Heart left ventricle (tissue), 16 donors: Measurements from ENCODE around the gene LMAN1L. TPM values are rescaled to one million over a fixed set of nuclear protein-coding genes. Genes with fewer than 3 reads are reported as not detected.

Experiments
- ATAC-seq, 4 donors: fragments of 200-7000 bp; cut with Tn5 transposase; one replicate each; pipeline ENCODE4 v1.9.1; 2020 to 2022; ENCODE audit warnings: moderate library complexity in 4 of 4, mild to moderate bottlenecking in 3 of 4, moderate number of reproducible peaks in 1 of 4
- DNase-seq, 5 donors: peaks; one replicate each; pipeline ENCODE4 v3.0.0-alpha.2; 2020
- H3K27ac ChIP-seq, 12 donors: fragments of 200-600 bp; sonication (generic) in 4 of 12; one replicate each; pipeline versions ENCODE4 v1.5.0 to v1.8.0; 2016 to 2022; ENCODE audit warnings: mild to moderate bottlenecking in 2 of 12
- H3K27me3 ChIP-seq, 9 donors: fragments of 200-600 bp; sonication (generic) in 2 of 9; one replicate each; pipeline versions ENCODE4 v1.5.1 to v1.8.0; 2016 to 2022; ENCODE audit warnings: mild to moderate bottlenecking in 3 of 9
- H3K36me3 ChIP-seq, 9 donors: fragments of 200-600 bp; sonication (generic) in 2 of 9; one replicate each; pipeline versions ENCODE4 v1.5.0 to v1.8.0; 2018 to 2022; ENCODE audit warnings: mild to moderate bottlenecking in 2 of 9
- H3K4me1 ChIP-seq, 12 donors: fragments of 200-600 bp; sonication (generic) in 4 of 12; one replicate each; pipeline versions ENCODE4 v1.5.0 to v1.8.0; 2016 to 2022; ENCODE audit warnings: mild to moderate bottlenecking in 3 of 12
- H3K4me3 ChIP-seq, 12 donors: fragments of 200-600 bp; sonication (generic) in 4 of 12; one replicate each; pipeline versions ENCODE4 v1.5.0 to v1.8.0; 2017 to 2022; ENCODE audit warnings: mild to moderate bottlenecking in 9 of 12, moderate library complexity in 4 of 12
- H3K9me3 ChIP-seq, 12 donors: fragments of 200-600 bp; sonication (generic) in 4 of 12; one replicate each; pipeline versions ENCODE4 v1.5.0 to v1.8.0; 2016 to 2022; ENCODE audit warnings: mild to moderate bottlenecking in 1 of 12
- POLR2A ChIP-seq, 2 donors: fragments of 450-650 bp; IDR thresholded peaks; one replicate each; pipeline ENCODE4 v1.6.1; 2017; ENCODE audit warnings: antibody characterized with exemption in 2 of 2, mild to moderate bottlenecking in 2 of 2, moderate library complexity in 2 of 2
- WGBS, 4 donors: extraction: QIAGEN DNeasy Blood & Tissue Kit in 2 of 4; methylation state at CpG; one replicate each; pipeline versions ENCODE4 v1.1.5 to v1.1.7; 2013 to 2018; 5-methylcytosine and 5-hydroxymethylcytosine counted together
- intact Hi-C, 10 donors: fragments of 100-400 bp; cut with DNase I; formaldehyde crosslinking; loops; one replicate each; pipeline versions ENCODE4 v1.11.1 to v1.14.2; 2022
- polyA plus RNA-seq, 2 donors: library from polyadenylated mRNA; stranded (reverse); fragments of 200-250 nt; gene quantifications; one replicate each; pipeline ENCODE4 v1.2.3, GENCODE V29; 2013
- total RNA-seq, 9 donors: library from RNA; depleted of rRNA in 2 of 9; stranded (reverse); fragments of >200 nt in 2 of 9; fragmentation: NEBNext Ultra II Directional in 3 of 9; extraction: Animal tissue kit (Norgen Biotek cat#: 25700) in 3 of 9; gene quantifications; one replicate each; pipeline versions ENCODE4 v1.1.0 to v1.2.4, GENCODE V29; 2016 to 2023
- TF ChIP-seq, protein P1 (sequence below), 12 donors: fragments of 200-600 bp; sonication (generic) in 4 of 12; IDR thresholded peaks; one replicate each; pipeline versions ENCODE4 v1.5.0 to v1.8.0; 2018 to 2022; ENCODE audit warnings: antibody characterized with exemption in 12 of 12, mild to moderate bottlenecking in 5 of 12
- donor health status: ischemic (EF 13 %, LVEDD 7.1; RV severe dilation, severe dysfunction).
- donor health status: healthy with polysubstance abuse.
- donor health status: DM: no; HTN: yes; CAD: no.
- donor health status: DM: no; HTN: no; CAD: no.
- donor health status: ischemic (EF 25% LVEDD 6.9; RV normal size, moderate dysfunction).
- donor health status: ischemic (EF 25% LVEDD 5.7; RV mildly dilated, moderate dysfunction).
- donor health status: healthy.
- donor health status: DM: yes; HTN: yes; CAD: no.
- donor health status: ischemic (EF 35%, LVEDD 5.7; RV mildly dilated, moderate dysfunction).
- donor health status: nonischemic (EF 11% LVEDD 7.7; RV severe dilation, severe dysfunction).
- donor health status: DM: yes; HTN: yes; CAD: no.
- donor health status: PGD.
- donor health status: ischemic (EF 29% LVEDD 5.4; RV normal size, mild dysfunction).
- donor health status: nonischemic (EF 23%, LVEDD 6.1; RV moderate dilation, normal function).

Gene LMAN1L
- total and polyA plus RNA-seq, 11 donors = 0.19 to 16.3 (median 6.8) TPM; not detected in 1

DNA sequence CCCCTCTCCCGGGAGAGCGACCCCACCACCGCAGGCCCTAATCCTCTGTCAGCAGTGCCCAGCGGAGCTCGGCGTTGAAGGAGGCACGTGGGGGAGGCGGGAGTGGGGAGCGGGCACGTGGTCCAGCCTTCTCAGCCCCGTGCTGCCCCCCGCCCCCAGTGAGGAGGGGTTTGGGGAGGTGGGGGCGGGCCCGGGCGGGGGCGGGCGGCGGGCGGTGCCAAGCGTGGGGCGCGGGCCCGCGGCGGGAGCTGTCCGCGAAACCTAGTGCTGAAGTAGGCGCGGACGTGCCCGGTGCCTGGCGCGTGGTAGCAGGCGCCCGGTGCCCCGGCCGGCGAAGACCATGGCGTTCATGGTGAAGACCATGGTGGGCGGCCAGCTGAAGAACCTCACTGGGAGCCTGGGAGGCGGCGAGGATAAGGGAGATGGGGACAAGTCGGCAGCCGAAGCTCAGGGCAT is 13.8 kb downstream of the LMAN1L start, which contains the start of gene CPLX3:
CPLX3 (plus strand) TSS at position 264 of the 456 bp plus-strand sequence; CDS start at position 341, 77 bp downstream.
- H3K27me3 ChIP-seq = peaks cover 0 to 25% (median 16%) of the 10 kb centered on the region in 9 donors
- H3K9me3 ChIP-seq = no peaks in the 10 kb centered on the region
- 4 to 13% (median 6%) methylated on average over 12 to 44 of the region's 44 CpGs for WGBS, 4 donors
- ATAC-seq = peak in 3 of 4 donors; percentile 32 to 45 (median 34)
- no peak for DNase-seq
- intact Hi-C loops = no loop called here
- no peak within 1 kb of the TSS for H3K4me3 ChIP-seq
- H3K36me3 ChIP-seq = no peaks in the 10 kb centered on the region
- H3K27ac ChIP-seq = no peak within 1 kb of the TSS
- TF ChIP-seq, protein P1, sequence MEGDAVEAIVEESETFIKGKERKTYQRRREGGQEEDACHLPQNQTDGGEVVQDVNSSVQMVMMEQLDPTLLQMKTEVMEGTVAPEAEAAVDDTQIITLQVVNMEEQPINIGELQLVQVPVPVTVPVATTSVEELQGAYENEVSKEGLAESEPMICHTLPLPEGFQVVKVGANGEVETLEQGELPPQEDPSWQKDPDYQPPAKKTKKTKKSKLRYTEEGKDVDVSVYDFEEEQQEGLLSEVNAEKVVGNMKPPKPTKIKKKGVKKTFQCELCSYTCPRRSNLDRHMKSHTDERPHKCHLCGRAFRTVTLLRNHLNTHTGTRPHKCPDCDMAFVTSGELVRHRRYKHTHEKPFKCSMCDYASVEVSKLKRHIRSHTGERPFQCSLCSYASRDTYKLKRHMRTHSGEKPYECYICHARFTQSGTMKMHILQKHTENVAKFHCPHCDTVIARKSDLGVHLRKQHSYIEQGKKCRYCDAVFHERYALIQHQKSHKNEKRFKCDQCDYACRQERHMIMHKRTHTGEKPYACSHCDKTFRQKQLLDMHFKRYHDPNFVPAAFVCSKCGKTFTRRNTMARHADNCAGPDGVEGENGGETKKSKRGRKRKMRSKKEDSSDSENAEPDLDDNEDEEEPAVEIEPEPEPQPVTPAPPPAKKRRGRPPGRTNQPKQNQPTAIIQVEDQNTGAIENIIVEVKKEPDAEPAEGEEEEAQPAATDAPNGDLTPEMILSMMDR (IDR thresholded peaks at IDR 0.05) = no peak
- TF ChIP-seq POLR2A (IDR thresholded peaks at IDR 0.05) = no peak
- H3K4me1 ChIP-seq = peaks cover 0 to 11% (median 3%) of the 10 kb centered on the region in 12 donors

DNA sequence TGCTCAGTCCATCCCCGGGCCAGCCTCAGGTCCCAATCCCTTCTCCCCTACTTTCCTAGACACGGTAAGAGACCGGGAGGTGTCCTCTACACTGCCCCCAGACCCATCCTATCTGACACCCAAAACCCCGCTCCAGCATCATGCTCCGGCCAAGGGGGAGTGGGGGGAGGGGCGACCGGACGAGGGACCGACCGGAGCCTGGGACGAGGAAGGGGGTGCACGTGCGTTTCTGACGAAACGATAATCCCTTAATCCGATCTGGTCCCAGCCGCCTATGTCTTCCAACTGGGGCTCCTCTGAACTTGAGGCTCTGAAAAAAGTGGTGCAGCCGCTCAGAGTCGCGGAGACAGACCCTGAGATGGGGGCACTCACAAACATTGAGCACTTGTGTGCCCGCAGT is 14.3 kb downstream of the LMAN1L start:
- no peak overlapping the region for H3K4me3 ChIP-seq
- H3K27ac ChIP-seq = no peak overlapping the region
- no peaks in the 10 kb centered on the region for H3K9me3 ChIP-seq
- H3K27me3 ChIP-seq = peaks cover 0 to 25% (median 16%) of the 10 kb centered on the region in 9 donors
- no peaks in the 10 kb centered on the region for H3K36me3 ChIP-seq
- WGBS, 4 donors = 19 to 24% (median 22%) methylated on average over 16 to 21 of the region's 21 CpGs
- intact Hi-C loops = no loop called here
- no peak for ATAC-seq
- DNase-seq = no peak
- peaks cover 0 to 16% (median 5%) of the 10 kb centered on the region in 12 donors for H3K4me1 ChIP-seq
- TF ChIP-seq, protein P1 (IDR thresholded peaks at IDR 0.05) = no peak
- TF ChIP-seq POLR2A (IDR thresholded peaks at IDR 0.05) = no peak

DNA sequence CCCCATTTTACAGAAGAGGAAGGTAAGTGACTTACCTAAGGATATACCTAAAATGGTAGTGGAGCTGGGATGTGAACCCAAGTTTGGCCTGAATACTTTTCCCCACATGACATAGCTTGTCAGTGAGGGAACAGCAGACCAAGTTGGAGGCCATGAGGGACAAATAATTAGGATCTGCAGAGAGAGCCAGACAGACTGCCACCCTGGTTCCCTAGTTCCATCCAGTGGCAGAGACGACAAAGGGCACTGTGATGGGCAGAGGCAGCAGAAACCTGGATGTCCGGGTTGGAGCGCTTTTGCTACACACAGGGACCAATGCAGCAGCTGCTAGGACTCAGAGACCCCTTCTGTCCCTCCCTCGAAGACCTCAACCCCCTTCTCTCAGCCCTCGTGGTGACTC is 15.0 kb downstream of the LMAN1L start:
- H3K27me3 ChIP-seq = peaks cover 0 to 25% (median 16%) of the 10 kb centered on the region in 9 donors
- WGBS, 4 donors = 57 to 59% (median 57%) methylated on average over 5 of the region's 5 CpGs

DNA sequence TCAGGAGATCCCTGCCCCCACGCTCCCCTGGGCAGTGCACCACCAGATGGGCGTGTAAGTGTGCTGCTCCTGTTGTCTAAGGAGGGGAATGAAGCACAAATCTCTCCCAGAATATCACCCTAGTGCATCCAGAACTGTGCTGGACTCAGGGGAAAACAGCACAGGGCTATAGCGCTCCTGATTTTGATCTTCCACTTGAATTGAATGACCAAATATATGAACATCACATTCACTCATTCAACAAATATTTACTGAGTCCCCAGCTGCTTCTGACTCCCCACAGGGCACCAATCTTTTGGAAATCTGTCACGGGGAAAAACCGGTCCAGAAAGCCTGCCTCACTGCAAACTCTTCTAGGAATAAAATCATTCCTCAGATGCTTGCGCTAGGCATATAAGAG is 16.2 kb downstream of the LMAN1L start:
- Histone ChIP-seq H3K27ac (no peak overlapping the region), H3K4me3 (no peak overlapping the region), H3K4me1 (peaks cover 0 to 20% (median 6%) of the 10 kb centered on the region in 12 donors), H3K27me3 (peaks cover 0 to 25% (median 16%) of the 10 kb centered on the region in 9 donors), H3K9me3 (no peaks in the 10 kb centered on the region), H3K36me3 (no peaks in the 10 kb centered on the region)
- 71 to 81% (median 76%) methylated on average over 6 of the region's 6 CpGs for WGBS, 4 donors
- no peak for ATAC-seq
- intact Hi-C loops = no loop called here
- no peak for DNase-seq
- TF ChIP-seq, protein P1 (IDR thresholded peaks at IDR 0.05) = no peak
- TF ChIP-seq POLR2A (IDR thresholded peaks at IDR 0.05) = no peak

More for the DNA sequence above, 15.0 kb downstream of the LMAN1L start:
- intact Hi-C loops = no loop called here
- no peak for TF ChIP-seq POLR2A (IDR thresholded peaks at IDR 0.05)
- TF ChIP-seq, protein P1 (IDR thresholded peaks at IDR 0.05) = no peak
- DNase-seq = no peak
- H3K27ac ChIP-seq = no peak overlapping the region
- no peak overlapping the region for H3K4me3 ChIP-seq
- H3K9me3 ChIP-seq = no peaks in the 10 kb centered on the region
- no peaks in the 10 kb centered on the region for H3K36me3 ChIP-seq
- H3K4me1 ChIP-seq = peaks cover 0 to 20% (median 6%) of the 10 kb centered on the region in 12 donors
- no peak for ATAC-seq
